HL-60/S4 (cell line): ENCODE results near the gene ZDHHC17.
"Not testable (repeated sequence)": the region's sequence is repeated elsewhere in the genome, so short reads cannot be mapped to it uniquely, and the experiment has no call there.

ENCODE experiments used
- in situ Hi-C: fragments of 300-500 bp; cut with MboI; formaldehyde crosslinking; loops from 2 replicates; pipeline ENCODE4 v1.14.3; 2022; ENCODE audit warnings: low sequenced_read_pairs

The ZDHHC17 gene, protein sequence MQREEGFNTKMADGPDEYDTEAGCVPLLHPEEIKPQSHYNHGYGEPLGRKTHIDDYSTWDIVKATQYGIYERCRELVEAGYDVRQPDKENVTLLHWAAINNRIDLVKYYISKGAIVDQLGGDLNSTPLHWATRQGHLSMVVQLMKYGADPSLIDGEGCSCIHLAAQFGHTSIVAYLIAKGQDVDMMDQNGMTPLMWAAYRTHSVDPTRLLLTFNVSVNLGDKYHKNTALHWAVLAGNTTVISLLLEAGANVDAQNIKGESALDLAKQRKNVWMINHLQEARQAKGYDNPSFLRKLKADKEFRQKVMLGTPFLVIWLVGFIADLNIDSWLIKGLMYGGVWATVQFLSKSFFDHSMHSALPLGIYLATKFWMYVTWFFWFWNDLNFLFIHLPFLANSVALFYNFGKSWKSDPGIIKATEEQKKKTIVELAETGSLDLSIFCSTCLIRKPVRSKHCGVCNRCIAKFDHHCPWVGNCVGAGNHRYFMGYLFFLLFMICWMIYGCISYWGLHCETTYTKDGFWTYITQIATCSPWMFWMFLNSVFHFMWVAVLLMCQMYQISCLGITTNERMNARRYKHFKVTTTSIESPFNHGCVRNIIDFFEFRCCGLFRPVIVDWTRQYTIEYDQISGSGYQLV

GRCh38 chr12:76763746-76764675, at the start of gene ZDHHC17:
TSS of gene ZDHHC17 (plus strand) at chr12:76764115. CDS start at chr12:76764237, 122 bp downstream.
- in situ Hi-C loops: no loop called here

GRCh38 chr12:76714415-76714814, 49.5 kb upstream of the ZDHHC17 start:
- in situ Hi-C loops: no loop called here

DNA sequence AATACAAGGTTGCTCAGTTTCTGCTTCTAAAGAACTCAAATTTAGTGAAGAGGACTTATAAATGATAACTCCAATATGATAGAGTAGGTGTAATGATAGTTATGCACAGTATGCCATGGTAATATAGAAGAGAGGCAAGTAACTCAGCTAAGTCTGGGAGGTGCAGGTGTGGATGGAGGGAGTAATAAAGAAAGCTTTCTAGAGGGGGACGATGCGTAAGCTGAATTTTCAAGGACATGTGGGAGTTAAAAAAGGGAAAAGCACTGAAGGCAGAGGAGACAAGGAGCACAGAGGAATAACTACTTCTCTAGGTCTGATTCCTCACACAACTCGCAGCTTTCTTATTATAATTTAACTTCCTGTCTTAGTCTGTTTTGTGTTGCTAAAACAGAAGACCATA, 49.1 kb upstream of the ZDHHC17 start:
- in situ Hi-C loops: no loop called here

DNA sequence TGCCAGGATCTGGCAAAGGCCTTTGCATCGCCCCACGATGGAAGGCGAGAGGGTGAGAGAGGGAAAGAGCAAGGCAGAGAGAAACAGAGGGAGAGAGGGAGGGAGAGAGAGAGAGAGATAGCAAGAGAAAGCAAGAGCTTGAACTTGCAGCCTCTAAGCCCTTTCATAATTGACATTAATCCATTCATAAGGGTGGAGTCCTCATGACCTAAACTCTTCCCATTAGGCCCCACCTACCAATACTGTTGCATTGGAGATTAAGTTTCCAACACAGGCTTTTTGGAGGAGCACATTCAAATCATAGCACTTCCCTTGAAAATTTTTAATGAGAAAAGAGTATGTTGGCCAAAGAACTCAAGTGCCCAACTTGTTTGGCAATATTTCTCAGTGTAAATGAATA, 48.6 kb upstream of the ZDHHC17 start:
- in situ Hi-C loops: no loop called here

GRCh38 chr12:76717314-76717713, 46.6 kb upstream of the ZDHHC17 start:
- in situ Hi-C loops: no loop called here

GRCh38 chr12:76719171-76720041, 44.5 kb upstream of the ZDHHC17 start:
- in situ Hi-C loops: no loop called here

DNA sequence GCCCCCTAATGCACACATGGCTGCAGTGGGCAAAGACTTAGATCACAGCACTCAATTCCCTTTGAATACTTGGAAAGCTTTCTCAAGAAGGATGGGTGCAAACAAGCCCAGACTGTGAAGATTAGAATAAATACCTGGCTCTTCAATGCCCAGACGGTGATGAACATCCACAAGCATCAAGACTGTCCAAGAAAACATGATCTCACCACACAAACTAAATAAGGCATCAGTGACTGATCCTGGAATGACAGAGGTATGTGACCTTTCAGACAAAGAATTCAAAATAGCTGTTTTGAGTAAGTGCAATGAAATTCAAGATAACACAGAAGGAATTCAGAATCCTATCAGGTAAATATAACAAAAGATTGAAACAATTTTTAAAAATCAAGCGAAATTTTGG, 43.8 kb upstream of the ZDHHC17 start:
- in situ Hi-C loops: no loop called here

GRCh38 chr12:76726626-76727025, 37.3 kb upstream of the ZDHHC17 start:
- in situ Hi-C loops: no loop called here

DNA sequence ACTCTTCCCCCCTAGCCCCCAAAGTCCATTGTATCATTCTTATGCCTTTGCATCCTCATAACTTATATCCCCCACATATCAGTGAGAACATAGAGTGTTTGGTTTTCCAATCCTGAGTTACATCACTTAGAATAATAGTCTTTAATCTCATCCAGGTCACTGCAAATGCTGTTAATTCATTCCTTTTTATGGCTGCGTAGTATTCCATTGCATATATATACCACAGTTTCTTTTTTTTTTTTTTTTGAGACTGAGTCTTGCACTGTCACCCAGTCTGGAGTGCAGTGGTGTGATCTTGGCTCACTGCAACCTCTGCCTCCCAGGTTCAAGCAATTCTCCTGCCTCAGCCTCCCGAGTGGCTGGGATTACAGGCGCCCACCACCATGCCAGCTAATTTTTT, 31.7 kb upstream of the ZDHHC17 start:
- in situ Hi-C loops: not testable (repeated sequence)

- in situ Hi-C loops: not testable (repeated sequence)
These were observed 26.2 kb upstream of the ZDHHC17 start for GRCh38 chr12:76737689-76738088.

GRCh38 chr12:76738824-76739579, 24.9 kb upstream of the ZDHHC17 start:
- in situ Hi-C loops: no loop called here

DNA sequence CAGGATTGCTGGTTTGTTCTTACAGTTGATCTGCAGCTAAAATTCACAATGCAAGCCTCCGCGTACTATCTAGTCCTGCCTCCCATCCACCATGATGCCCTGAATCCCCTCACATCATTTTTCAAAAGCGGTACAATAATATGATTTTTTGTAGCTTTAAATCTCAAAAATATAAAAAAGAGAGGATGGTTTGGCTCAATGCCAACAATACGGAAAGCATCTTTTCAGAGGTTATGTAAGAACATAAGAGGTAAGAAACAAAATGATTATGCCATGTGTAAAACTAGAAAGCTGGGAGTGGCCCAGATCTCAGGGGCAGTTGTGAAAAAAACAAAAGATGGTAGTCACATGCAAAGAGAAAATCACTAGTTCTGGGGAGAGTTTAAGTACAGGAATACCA, 24.0 kb upstream of the ZDHHC17 start:
- in situ Hi-C loops: no loop called here

DNA sequence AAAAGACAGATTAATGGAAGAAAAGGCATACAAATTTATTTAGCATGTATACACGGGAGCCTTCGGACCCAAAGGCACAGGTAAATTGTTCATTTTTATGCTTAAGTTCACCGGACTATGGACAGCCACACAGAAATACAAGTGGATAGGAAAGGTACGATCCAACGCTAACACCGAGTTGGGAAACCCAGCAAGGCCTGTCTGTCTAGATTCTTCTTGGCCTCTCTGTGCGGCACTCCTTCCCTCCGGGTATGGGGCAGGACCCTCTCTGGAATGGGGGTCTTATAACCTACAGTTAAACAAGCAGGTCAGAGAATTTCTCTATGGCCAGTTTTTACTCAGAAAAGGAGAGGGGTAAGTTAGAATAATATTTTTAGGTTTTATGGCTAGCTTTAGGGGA, 23.4 kb upstream of the ZDHHC17 start:
- in situ Hi-C loops: no loop called here

DNA sequence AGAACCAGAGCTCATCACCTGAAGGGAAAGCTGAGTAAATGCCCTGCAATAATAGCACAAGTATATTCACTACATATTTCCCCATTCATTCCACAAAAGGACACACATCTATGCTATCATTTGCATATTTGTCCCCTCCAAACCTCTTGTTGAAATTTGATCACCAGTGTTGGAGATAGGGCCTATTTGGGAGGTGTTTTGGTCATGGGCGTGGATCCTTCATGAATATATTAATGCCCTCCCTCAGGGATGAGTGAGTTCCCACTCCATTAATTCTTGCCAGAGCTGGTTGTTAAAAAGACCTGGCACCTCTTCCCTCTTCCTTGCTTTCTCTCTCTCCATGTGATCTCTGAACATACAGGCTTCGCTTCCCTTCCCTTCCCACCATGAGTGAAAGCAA, 18.6 kb upstream of the ZDHHC17 start:
- in situ Hi-C loops: no loop called here

- in situ Hi-C loops: no loop called here
These were observed 17.4 kb upstream of the ZDHHC17 start for GRCh38 chr12:76746516-76746915.

DNA sequence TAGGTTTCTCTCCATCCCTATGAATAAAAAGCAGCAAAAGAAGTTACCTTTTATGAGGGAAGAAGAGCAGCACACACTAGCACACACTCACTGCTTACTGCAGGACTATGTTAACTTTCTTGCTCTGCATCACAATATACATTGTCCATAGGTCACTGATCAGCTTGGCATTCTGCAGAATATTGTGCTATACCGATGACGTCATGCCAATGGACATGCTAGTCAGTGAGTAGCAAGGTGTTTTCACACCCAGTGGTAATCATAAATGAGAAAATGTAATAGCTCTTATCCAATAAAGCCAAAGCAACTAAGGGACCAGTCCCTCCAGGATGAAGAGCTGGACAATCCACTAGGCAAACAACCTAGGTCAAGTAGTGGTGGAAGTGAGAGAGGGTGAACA, 16.7 kb upstream of the ZDHHC17 start:
- in situ Hi-C loops: no loop called here

- in situ Hi-C loops: no loop called here
These were observed 8.0 kb upstream of the ZDHHC17 start for GRCh38 chr12:76755829-76756379.

GRCh38 chr12:76757694-76758093, 6.2 kb upstream of the ZDHHC17 start:
- in situ Hi-C loops: no loop called here

GRCh38 chr12:76762601-76762980, 1.3 kb upstream of the ZDHHC17 start:
- in situ Hi-C loops: no loop called here
